Mucosa of descending colon (tissue), 3 donors: Measurements from ENCODE around the gene DES. TPM values are rescaled to one million over a fixed set of nuclear protein-coding genes. Genes with fewer than 3 reads are reported as not detected.

Experiments
- ATAC-seq: fragments of 200-7000 bp; cut with Tn5 transposase; one replicate; pipeline ENCODE4 v1.9.1; 2020; ENCODE audit warnings: mild to moderate bottlenecking, moderate library complexity
- DNase-seq, 3 donors: peaks; one replicate each; pipeline ENCODE4 v3.0.0-alpha.2; 2020
- H3K36me3 ChIP-seq: fragments of 200-600 bp; one replicate; pipeline ENCODE4 v1.8.0; 2021; ENCODE audit warnings: low read depth, mild to moderate bottlenecking
- H3K4me1 ChIP-seq: fragments of 200-600 bp; one replicate; pipeline ENCODE4 v1.8.0; 2021; ENCODE audit warnings: low read depth, mild to moderate bottlenecking
- H3K4me3 ChIP-seq: fragments of 200-600 bp; one replicate; pipeline ENCODE4 v1.8.0; 2021; ENCODE audit warnings: mild to moderate bottlenecking
- H3K9me3 ChIP-seq: fragments of 200-600 bp; one replicate; pipeline ENCODE4 v1.8.0; 2021; ENCODE audit warnings: mild to moderate bottlenecking
- intact Hi-C, 2 donors: fragments of 100-400 bp; cut with DNase I in 1 of 2; cut with micrococcal nuclease in 1 of 2; formaldehyde crosslinking; loops; one replicate each; pipeline versions ENCODE4 v1.11.0 to v1.11.1; 2022; cut with DNase I, micrococcal nuclease
- total RNA-seq, 3 donors: library from RNA; stranded (reverse); fragmentation: NEBNext Ultra II Directional in 2 of 3; extraction: Animal tissue kit (Norgen Biotek cat#: 25700) in 2 of 3; gene quantifications; one replicate each; pipeline versions ENCODE4 v1.2.1 to v1.2.4, GENCODE V29; 2021 to 2023
- TF ChIP-seq, protein P1 (sequence below): fragments of 200-600 bp; IDR thresholded peaks from one replicate; pipeline ENCODE4 v1.8.0; 2022; ENCODE audit warnings: antibody characterized with exemption, mild to moderate bottlenecking
- donor health status: DM: no; HTN: no; CAD: no; lungs with moderate emphysema.
- donor health status: DM: no; HTN: no; CAD: no.
- donor health status: DM: no; HTN: yes; CAD: no.

DES gene
- total RNA-seq, 3 donors from 2014 or later: 65.4 to 4,715 (median 359) TPM

DNA sequence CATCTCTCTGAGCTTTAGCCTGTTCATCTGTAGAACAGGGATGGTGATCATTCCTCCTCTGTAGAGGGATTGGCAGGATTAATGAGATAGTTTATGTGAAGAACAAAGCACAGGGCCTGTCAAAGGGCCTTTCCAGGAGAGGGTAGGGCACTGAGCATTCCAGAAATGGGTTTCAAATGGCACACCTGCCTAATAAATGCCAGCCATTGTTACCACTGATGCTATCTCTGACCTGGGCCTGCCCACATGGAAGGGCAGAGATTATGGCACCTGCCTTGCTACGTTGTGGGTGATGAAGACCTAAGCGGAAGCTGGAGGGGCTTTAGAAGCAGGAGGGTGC is 49.5 kb downstream of the DES start:
- DNase-seq (no peak), ATAC-seq (no peak)
- H3K36me3 ChIP-seq: no peaks in the 10 kb centered on the region

DNA sequence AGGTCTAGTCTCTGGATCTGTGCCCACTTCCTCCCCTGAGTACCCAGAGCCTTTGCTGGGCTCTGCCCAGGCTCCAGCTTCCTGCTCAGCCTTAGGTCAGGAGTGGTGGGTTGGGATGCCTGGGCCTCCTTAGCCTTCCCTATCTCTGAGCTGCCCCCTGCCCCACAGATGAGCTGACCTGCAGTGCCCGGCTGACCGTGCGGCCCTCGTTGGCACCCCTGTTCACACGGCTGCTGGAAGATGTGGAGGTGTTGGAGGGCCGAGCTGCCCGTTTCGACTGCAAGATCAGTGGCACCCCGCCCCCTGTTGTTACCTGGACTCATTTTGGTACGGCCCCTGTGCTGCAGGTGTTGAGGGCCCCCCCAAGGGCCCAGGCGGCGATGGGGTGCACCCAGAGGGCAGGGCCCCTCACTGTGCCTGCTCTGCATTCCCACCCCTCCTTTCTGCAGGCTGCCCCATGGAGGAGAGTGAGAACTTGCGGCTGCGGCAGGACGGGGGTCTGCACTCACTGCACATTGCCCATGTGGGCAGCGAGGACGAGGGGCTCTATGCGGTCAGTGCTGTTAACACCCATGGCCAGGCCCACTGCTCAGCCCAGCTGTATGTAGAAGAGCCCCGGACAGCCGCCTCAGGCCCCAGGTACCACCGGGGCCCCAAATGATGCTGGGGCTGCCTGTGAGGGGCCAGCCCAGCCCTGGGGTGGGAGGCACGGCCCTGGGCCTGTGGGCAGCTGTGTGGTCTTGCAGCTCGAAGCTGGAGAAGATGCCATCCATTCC is 50.4 kb downstream of the DES start:
- TF ChIP-seq, protein P1, sequence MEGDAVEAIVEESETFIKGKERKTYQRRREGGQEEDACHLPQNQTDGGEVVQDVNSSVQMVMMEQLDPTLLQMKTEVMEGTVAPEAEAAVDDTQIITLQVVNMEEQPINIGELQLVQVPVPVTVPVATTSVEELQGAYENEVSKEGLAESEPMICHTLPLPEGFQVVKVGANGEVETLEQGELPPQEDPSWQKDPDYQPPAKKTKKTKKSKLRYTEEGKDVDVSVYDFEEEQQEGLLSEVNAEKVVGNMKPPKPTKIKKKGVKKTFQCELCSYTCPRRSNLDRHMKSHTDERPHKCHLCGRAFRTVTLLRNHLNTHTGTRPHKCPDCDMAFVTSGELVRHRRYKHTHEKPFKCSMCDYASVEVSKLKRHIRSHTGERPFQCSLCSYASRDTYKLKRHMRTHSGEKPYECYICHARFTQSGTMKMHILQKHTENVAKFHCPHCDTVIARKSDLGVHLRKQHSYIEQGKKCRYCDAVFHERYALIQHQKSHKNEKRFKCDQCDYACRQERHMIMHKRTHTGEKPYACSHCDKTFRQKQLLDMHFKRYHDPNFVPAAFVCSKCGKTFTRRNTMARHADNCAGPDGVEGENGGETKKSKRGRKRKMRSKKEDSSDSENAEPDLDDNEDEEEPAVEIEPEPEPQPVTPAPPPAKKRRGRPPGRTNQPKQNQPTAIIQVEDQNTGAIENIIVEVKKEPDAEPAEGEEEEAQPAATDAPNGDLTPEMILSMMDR: no peak
- ATAC-seq (no peak), DNase-seq (peak in 1 of 3 donors; percentile 36)
- Histone ChIP-seq H3K4me1 (no peaks in the 10 kb centered on the region), H3K9me3 (no peaks in the 10 kb centered on the region), H3K4me3 (no peak overlapping the region), H3K36me3 (no peaks in the 10 kb centered on the region)
- intact Hi-C loops: no loop called here

More for the DNA sequence above, 49.5 kb downstream of the DES start:
- TF ChIP-seq, protein P1: no peak
- intact Hi-C loops: no loop called here
- Histone ChIP-seq H3K4me1 (no peaks in the 10 kb centered on the region), H3K4me3 (no peak overlapping the region), H3K9me3 (no peaks in the 10 kb centered on the region)

DNA sequence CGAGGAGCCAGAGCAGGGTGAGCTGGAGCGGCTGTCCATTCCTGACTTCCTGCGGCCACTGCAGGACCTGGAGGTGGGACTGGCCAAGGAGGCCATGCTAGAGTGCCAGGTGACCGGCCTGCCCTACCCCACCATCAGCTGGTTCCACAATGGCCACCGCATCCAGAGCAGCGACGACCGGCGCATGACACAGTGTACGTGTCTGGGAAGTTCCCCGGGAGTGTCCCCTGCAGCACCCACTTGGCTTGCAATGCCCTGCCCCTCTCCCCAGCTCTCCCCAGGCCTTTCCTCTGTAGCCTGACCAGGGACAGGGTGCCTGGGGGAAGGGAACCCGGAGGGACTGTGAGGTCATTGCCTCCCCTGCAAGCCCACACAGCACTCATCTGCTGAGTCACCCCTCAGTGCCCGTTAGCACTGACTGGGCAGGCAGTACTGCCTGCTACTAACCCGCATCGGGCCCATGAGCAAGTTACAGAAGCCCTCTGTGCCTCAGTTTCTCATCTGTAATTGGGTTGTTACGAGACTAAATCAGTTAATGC is 51.1 kb downstream of the DES start:
- H3K9me3 ChIP-seq: no peaks in the 10 kb centered on the region
- no peaks in the 10 kb centered on the region for H3K36me3 ChIP-seq
- TF ChIP-seq, protein P1: no peak
- DNase-seq (peak in 1 of 3 donors; percentile 33), ATAC-seq (no peak)
- intact Hi-C loops: no loop called here
- H3K4me3 ChIP-seq: no peak overlapping the region
- no peaks in the 10 kb centered on the region for H3K4me1 ChIP-seq

DNA sequence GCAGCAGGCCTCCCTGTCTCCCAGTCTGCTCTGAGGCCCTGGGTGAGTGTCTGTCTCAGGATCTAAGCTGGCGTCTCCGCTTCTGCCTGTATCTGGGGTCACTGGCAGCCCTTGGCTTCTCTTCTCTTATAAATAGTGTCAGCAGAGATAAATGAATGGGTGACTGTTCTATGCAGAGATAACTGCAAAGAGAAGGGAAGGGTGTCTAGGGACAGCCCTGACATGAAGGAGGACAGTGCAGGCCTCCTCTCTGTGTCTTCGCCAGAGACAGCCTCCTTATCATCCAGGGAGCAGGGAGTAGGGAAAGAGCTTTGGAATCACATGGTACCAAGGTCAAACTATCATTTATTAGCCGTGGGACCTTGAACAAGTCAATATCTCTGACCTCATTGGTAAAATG is 52.3 kb downstream of the DES start:
- no peaks in the 10 kb centered on the region for H3K4me1 ChIP-seq
- H3K9me3 ChIP-seq: no peaks in the 10 kb centered on the region
- ATAC-seq: no peak
- intact Hi-C loops: no loop called here
- H3K4me3 ChIP-seq: no peak overlapping the region
- no peaks in the 10 kb centered on the region for H3K36me3 ChIP-seq
- no peak for DNase-seq
- TF ChIP-seq, protein P1: no peak

DNA sequence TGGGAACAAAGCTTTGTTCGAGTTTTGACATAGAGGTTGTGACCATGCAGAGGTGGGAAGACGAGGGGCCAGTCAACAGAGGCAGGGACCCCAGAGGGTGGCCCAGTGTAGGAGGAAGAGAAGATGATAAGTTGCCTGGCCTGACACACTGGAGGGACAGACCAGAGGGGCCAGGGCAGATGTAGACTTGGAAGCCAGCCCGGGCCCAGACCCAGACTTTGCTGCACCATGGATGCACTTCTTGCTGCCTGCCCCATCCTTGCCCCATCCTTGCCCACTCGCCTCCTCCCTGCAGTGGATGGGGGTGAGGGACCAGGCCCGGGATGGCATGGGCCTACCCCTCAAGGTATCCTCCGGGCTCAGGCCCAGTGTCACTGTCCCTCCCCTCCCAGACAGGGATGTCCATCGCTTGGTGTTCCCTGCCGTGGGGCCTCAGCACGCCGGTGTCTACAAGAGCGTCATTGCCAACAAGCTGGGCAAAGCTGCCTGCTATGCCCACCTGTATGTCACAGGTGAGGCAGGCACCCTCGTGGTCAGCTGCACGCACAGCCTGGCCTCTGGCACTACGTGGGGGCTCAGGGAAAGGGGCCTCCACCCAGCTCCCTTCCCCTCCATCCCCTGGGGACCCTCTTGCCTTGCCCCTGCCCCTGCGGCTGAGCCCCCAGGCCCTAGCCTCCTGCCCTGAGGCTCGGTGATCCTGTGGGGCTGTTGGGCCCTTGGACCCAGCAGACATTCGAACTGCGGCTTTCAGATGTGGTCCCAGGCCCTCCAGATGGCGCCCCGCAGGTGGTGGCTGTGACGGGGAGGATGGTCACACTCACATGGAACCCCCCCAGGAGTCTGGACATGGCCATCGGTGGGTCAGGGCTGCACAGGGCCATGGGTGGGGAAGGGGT is 53.5 kb downstream of the DES start:
- intact Hi-C loops: no loop called here
- ATAC-seq (no peak), DNase-seq (peak in 1 of 3 donors; percentile 38)
- Histone ChIP-seq H3K4me3 (no peak overlapping the region), H3K9me3 (no peaks in the 10 kb centered on the region), H3K4me1 (no peaks in the 10 kb centered on the region), H3K36me3 (no peaks in the 10 kb centered on the region)
- TF ChIP-seq, protein P1: no peak
